AG10803 (cell line): ENCODE data around the gene BRCA1.
A peak's percentile ranks its signal among the peaks of the same experiment; 100 is the strongest.

Source experiments
- DNase-seq: peaks from one replicate; pipeline ENCODE4 v3.0.0; 2010; ENCODE audit warnings: low read depth
- H3K4me3 ChIP-seq: 2 replicates; pipeline ENCODE4 v1.5.1; 2011; ENCODE audit warnings: mild to moderate bottlenecking, low read length, control low read depth
- TF ChIP-seq, protein P1 (sequence below): conservative IDR thresholded peaks from 2 replicates; pipeline ENCODE4 v1.5.1; 2011; ENCODE audit warnings: mild to moderate bottlenecking, low read length, control low read depth, inconsistent platforms

The BRCA1 gene

DNA sequence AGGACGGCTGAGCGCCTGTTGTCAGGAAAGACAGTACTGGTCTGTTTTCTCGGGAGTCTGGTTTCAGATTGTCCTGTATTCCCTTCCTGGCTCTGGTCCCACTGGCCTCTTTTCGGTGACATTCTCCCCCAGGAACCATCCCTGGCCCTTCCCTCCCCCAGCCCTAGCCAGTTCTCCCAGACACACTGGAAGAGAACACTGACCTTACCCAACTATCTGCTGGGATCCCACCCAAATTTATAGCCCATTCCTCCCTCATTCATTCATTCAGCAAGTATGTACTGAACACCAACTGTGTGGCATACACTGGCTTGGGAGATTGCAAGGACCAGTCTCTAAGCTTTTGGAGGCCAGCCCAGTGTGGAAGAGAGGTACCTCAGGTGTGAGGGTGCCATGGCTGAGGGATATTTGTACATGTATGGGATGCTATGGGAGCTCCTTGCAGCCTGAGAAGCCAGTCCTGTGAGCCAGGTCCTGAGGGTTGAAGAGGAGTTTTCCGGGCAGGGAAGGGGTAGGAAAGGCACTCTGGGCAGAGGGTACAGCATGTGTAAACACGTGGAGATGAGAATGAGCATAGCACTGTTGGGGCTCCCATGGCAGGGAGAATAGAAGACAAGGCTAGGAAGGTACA, 94.9 kb downstream of the BRCA1 start:
- TF ChIP-seq, protein P1, sequence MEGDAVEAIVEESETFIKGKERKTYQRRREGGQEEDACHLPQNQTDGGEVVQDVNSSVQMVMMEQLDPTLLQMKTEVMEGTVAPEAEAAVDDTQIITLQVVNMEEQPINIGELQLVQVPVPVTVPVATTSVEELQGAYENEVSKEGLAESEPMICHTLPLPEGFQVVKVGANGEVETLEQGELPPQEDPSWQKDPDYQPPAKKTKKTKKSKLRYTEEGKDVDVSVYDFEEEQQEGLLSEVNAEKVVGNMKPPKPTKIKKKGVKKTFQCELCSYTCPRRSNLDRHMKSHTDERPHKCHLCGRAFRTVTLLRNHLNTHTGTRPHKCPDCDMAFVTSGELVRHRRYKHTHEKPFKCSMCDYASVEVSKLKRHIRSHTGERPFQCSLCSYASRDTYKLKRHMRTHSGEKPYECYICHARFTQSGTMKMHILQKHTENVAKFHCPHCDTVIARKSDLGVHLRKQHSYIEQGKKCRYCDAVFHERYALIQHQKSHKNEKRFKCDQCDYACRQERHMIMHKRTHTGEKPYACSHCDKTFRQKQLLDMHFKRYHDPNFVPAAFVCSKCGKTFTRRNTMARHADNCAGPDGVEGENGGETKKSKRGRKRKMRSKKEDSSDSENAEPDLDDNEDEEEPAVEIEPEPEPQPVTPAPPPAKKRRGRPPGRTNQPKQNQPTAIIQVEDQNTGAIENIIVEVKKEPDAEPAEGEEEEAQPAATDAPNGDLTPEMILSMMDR = no peak
- no peak overlapping the region for H3K4me3 ChIP-seq
- no peak for DNase-seq

DNA sequence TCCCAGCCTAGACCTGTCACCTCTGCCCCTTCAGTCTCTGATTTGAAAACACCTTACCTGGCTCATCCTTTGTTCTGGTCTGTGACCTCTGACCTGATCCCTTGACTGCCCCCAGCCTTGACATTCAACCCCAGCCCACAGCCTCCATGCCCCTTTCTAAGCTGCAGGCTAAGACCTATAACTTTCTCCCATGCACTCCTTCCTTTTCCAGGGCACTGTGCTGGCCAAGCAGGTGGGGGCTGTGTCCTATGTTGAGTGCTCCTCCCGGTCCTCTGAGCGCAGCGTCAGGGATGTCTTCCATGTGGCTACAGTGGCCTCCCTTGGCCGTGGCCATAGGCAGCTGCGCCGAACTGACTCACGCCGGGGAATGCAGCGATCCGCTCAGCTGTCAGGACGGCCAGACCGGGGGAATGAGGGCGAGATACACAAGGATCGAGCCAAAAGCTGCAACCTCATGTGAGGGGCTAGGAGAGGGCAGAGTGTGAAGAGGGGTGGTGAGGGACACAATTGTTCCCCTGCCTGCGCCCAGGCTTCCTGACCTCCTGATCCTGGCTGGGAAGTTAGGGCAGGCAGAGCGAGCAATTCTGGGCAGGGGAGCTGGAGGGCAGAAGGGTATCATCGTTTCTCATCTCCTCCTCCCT, 96.8 kb downstream of the BRCA1 start:
- TF ChIP-seq, protein P1 = no peak
- H3K4me3 ChIP-seq = no peak overlapping the region
- DNase-seq = no peak

DNA sequence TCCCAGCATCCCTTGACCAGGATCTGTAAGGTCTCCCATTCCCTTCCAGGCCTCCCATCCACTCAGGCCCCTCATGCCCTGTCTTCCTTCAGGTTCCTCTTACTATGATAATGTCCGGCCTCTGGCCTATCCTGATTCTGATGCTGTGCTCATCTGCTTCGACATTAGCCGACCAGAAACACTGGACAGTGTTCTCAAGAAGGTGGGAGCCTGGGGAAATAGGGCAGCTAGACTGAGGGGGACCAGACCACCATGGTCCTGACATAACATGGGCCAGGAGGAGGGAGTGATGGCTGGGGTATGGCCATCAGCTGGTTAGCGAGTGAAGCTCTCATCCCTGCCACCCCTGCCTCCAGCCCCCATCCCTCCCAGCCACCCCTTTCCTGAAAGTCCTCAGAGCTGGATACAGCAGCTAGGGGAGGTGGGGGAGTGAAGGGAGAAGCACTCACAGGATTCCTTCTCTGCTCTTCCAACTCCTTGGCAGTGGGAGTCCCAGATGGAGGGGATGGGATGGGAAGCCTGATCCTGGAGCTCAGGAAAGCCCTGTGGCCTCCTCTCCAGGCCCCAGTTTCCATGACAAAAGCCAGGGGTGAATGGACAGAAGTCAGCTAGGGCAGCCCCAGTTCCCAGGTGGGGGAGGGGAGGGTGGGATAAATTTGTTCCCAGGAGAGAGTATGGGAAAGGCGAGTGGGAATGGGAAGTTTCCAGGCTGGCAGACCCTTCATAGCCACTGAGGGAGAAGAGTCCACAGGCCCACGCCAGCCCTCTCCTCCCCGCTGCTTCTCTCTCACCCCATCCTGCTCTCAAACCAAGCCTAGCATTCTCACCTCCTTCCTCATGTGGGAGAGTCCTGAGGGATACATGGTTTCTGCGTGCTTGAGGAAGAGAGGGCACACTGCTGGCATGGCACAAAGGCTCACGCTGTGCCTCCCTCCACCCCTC, 97.8 kb downstream of the BRCA1 start:
- TF ChIP-seq, protein P1 = no peak
- no peak for DNase-seq
- no peak overlapping the region for H3K4me3 ChIP-seq

DNA sequence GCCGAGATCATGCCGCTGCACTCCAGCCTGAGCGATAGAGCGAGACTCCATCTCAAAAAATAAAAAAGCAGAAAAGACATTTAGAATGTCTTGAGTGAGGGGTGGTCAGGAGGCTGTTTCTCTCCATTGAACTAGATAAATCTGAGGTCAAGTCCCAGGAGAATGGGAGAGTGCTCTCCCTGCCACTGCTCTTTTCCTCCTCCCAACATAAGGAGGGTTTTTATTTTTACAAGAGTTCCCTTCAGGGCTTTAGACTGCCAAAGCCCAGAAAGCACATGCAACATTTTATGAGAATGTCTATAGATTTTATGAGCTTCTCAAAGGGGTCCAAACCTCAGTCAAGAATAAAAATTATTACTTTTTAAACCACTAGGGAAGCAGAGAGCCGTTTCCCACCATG, 98.6 kb downstream of the BRCA1 start:
- H3K4me3 ChIP-seq = no peak overlapping the region
- no peak for DNase-seq
- TF ChIP-seq, protein P1 = no peak

DNA sequence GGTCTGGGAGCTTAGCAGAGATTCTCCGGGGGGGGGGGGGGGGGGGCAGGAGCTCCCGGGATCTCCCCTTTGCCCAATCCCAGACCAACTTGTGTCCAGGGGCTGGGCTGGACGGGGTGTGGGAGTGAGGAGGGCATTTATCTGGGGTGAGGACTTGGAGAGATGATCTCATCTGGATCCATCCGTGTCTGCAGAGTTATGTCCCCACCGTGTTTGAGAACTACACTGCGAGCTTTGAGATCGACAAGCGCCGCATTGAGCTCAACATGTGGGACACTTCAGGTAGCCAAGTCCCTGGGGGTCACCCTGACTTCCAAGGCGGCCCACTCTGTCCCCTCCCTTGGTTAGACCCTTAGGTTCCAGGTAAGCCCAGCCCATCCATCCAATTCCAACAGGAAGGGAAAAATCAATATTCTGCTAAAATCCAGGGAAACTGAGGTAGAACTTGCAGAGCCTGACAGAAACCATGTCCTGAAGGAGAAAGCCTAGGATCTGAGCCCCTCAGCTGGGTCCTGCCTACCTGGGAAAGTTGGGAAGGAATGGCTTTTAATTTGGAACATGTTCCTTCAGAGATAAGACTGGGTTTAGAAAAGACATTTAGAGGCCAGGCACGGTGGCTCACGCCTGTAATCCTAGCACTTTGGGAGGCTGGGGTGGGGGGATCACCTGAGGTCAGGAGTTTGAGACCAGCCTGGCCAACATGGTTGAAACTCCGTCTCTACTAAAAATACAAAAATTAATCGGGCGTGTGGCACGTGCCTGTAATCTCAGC, 99.2 kb downstream of the BRCA1 start:
- TF ChIP-seq, protein P1 = no peak
- no peak for DNase-seq
- no peak overlapping the region for H3K4me3 ChIP-seq

DNA sequence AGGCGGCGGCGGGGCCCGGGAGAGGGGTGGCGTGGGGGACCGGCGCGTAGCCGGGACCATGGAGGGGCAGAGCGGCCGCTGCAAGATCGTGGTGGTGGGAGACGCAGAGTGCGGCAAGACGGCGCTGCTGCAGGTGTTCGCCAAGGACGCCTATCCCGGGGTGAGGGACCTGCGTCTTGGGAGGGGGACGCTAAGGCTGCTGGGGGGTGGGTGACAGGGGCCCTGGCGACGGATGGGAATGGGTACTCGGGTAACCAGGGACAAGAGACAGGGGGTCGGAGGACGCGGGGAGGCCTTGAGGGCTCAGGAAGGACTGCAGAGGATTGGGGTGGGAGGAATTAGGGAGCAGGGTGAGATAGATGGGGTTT, 99.9 kb downstream of the BRCA1 start:
- TF ChIP-seq, protein P1 = no peak
- H3K4me3 ChIP-seq = peak overlapping the region; percentile 43
- DNase-seq = no peak
